HepG2 (cell line): ENCODE measurements around the gene RSPH9. TPM values are rescaled to one million over a fixed set of nuclear protein-coding genes. Genes with fewer than 3 reads are reported as not detected.

Experiments used
- AHR ChIP-seq: IDR thresholded peaks from 2 replicates; pipeline ENCODE4 v1.6.1; 2018; ENCODE audit warnings: missing genetic modification reagents, missing compliant biosample characterization
- DPF2 ChIP-seq: sonication (generic); formaldehyde crosslinking; IDR thresholded peaks from 2 replicates; pipeline ENCODE4 v1.4.0; 2020; ENCODE audit warnings: mild to moderate bottlenecking, low read depth, missing genetic modification reagents, borderline replicate concordance
- EED ChIP-seq: sonication (generic); formaldehyde crosslinking; IDR thresholded peaks from 2 replicates; pipeline ENCODE4 v1.5.0; 2020; ENCODE audit warnings: mild to moderate bottlenecking, missing genetic modification reagents
- FOXA1 ChIP-seq, 2 experiments: fragments of 450-650 bp in 1 of 2; sonication (generic) in 1 of 2; formaldehyde crosslinking in 1 of 2; IDR thresholded peaks; 2 replicates each; pipeline versions ENCODE4 v1.4.0 to v1.6.1; 2016 to 2020; ENCODE audit warnings: missing genetic modification reagents in 1 of 2
- KLF6 ChIP-seq: IDR thresholded peaks from 2 replicates; pipeline ENCODE4 v1.8.0; 2016; ENCODE audit warnings: missing biosample characterization, missing genetic modification reagents
- KMT2B ChIP-seq: IDR thresholded peaks from 2 replicates; pipeline ENCODE4 v1.6.1; 2016; ENCODE audit warnings: missing genetic modification reagents, missing compliant biosample characterization
- NBN ChIP-seq: fragments of 450-650 bp; conservative IDR thresholded peaks from 2 replicates; pipeline ENCODE4 v1.6.1; 2017
- NKX3-1 ChIP-seq: sonication (generic); formaldehyde crosslinking; IDR thresholded peaks from 2 replicates; pipeline ENCODE4 v1.5.0; 2020; ENCODE audit warnings: missing genetic modification reagents
- REPIN1 ChIP-seq: sonication (generic); formaldehyde crosslinking; IDR thresholded peaks from 2 replicates; pipeline ENCODE4 v1.8.0; 2022; ENCODE audit warnings: missing genetic modification reagents, low read depth, mild to moderate bottlenecking, borderline replicate concordance
- RFX5 ChIP-seq: IDR thresholded peaks from 2 replicates; pipeline ENCODE4 v1.6.1; 2011; ENCODE audit warnings: low read depth, low read length, improper control_type of control experiment
- RFXANK ChIP-seq: IDR thresholded peaks from 2 replicates; pipeline ENCODE4 v1.6.1; 2016
- ZNF282 ChIP-seq: fragments of 450-650 bp; IDR thresholded peaks from 2 replicates; pipeline ENCODE4 v1.6.1; 2018; ENCODE audit not compliant: partially characterized antibody
- ZSCAN30 ChIP-seq: sonication (generic); formaldehyde crosslinking; IDR thresholded peaks from 2 replicates; pipeline ENCODE4 v1.5.0; 2020; ENCODE audit warnings: mild to moderate bottlenecking, missing genetic modification reagents
- polyA plus RNA-seq, 8 experiments: library from polyadenylated mRNA; depleted of rRNA in 3 of 8; stranded (reverse) in 7 of 8; unstranded in 1 of 8; fragments of >200 nt; fragmentation: Illumina TruSeq in 4 of 8; extraction: Trizol in 4 of 8; gene quantifications; 2 replicates each; pipeline versions ENCODE4 v1.2.1 to v1.2.3, GENCODE V29; 2011 to 2016; ENCODE audit warnings: low read depth in 4 of 8, missing spikeins in 1 of 8, mixed read lengths in 1 of 8; ENCODE audit not compliant: insufficient read depth in 1 of 8
- total RNA-seq, 5 experiments: library from RNA; depleted of rRNA; stranded (reverse); fragments of >200 nt; fragmentation: Illumina TruSeq; extraction: Trizol; gene quantifications; 2 replicates each; pipeline ENCODE4 v1.2.3, GENCODE V29; 2016; ENCODE audit warnings: low read depth in 1 of 5
- TF ChIP-seq, protein P1 (sequence below): IDR thresholded peaks from 2 replicates; pipeline ENCODE4 v1.6.1; 2016
- TF ChIP-seq, protein P2 (sequence below): conservative IDR thresholded peaks from 2 replicates; pipeline ENCODE4 v1.6.1; 2018; ENCODE audit warnings: missing genetic modification reagents
- TF ChIP-seq, protein P3 (sequence below): sonication (generic); formaldehyde crosslinking; IDR thresholded peaks from 2 replicates; pipeline ENCODE4 v1.4.0; 2020; ENCODE audit warnings: missing genetic modification reagents
- TF ChIP-seq, protein P4 (sequence below): IDR thresholded peaks from 2 replicates; pipeline ENCODE4 v1.6.1; 2016; ENCODE audit warnings: low read depth, missing genetic modification reagents, missing compliant biosample characterization

The RSPH9 gene
- total and polyA plus RNA-seq, 2 of the 13 experiments (the other 11 are each of a cell fraction or from before 2014, with no cell fraction given): 0.04 TPM; not detected in 1

DNA sequence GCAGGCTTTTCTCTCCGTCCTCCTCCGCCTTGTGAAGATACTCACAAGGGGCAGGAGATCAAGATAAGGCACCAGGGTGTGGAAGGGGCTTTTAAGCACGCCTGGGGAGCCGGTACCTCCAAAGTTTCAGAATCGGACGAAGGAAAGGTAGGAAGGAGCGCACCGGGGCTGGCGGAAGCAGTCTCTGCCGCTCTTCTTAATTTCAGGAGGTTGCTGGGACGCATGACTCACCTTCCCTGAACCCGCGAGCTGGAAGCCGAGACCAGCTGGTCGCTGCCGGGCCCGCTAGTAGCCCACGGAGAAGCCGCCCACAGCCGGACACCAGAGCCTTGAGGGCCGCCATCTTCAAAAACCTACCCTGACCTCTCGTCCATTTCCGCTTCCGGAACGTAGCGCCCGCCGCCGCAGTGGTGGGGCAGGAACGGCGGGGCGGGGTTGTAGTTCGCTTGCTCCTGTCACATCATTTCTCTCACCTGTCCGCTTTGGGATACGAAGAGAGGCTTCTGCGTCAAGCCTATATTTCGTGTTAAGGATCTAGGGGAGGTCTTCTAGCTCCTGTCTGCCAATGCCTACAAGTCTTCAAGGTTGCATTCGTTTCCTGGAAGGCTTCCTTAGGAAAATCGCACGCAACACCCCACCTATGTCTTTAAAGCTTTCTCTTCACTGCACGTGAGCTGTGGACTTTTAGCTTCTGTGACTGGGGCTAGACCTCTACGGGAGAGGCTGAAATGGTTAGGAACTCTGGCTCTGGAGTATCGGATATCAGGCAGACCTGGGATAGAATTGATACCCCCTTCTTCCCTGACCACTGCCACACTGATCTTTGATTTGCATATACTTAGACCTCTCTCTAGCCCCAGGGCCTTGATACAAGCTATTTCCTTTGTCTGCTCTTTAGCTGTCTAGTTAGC is 42.9 kb downstream of the RSPH9 start, which contains the start of gene MRPS18A (continued):
- TF ChIP-seq ZNF282 (no peak), KLF6 (CRISPR knock-in tag) (peak; percentile 76), RFXANK (peak; percentile 60; the same call in 1 of the 2 replicates), EED (CRISPR knock-in tag) (no peak), NBN (no peak), RFX5 (no peak), NKX3-1 (CRISPR knock-in tag) (no peak), REPIN1 (CRISPR knock-in tag) (peak; percentile 41; the same call in 1 of the 2 replicates), KMT2B (CRISPR knock-in tag) (peak; percentile 95), ZSCAN30 (CRISPR knock-in tag) (no peak), DPF2 (no peak), FOXA1 (IDR thresholded peaks at IDR 0.05) (no peak), FOXA1 (CRISPR knock-in tag; IDR thresholded peaks at IDR 0.05) (0 out of 2 replicates have a peak, but pooled peaks have one; percentile 3), AHR (CRISPR knock-in tag) (peak; percentile 69; the same call in 1 of the 2 replicates)
- TF ChIP-seq, protein P1, sequence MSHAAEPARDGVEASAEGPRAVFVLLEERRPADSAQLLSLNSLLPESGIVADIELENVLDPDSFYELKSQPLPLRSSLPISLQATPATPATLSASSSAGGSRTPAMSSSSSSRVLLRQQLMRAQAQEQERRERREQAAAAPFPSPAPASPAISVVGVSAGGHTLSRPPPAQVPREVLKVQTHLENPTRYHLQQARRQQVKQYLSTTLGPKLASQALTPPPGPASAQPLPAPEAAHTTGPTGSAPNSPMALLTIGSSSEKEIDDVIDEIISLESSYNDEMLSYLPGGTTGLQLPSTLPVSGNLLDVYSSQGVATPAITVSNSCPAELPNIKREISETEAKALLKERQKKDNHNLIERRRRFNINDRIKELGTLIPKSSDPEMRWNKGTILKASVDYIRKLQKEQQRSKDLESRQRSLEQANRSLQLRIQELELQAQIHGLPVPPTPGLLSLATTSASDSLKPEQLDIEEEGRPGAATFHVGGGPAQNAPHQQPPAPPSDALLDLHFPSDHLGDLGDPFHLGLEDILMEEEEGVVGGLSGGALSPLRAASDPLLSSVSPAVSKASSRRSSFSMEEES (CRISPR knock-in tag): no peak
- TF ChIP-seq, protein P2, sequence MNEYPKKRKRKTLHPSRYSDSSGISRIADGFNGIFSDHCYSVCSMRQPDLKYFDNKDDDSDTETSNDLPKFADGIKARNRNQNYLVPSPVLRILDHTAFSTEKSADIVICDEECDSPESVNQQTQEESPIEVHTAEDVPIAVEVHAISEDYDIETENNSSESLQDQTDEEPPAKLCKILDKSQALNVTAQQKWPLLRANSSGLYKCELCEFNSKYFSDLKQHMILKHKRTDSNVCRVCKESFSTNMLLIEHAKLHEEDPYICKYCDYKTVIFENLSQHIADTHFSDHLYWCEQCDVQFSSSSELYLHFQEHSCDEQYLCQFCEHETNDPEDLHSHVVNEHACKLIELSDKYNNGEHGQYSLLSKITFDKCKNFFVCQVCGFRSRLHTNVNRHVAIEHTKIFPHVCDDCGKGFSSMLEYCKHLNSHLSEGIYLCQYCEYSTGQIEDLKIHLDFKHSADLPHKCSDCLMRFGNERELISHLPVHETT: peak; percentile 58; the same call in 1 of the 2 replicates
- TF ChIP-seq, protein P3, sequence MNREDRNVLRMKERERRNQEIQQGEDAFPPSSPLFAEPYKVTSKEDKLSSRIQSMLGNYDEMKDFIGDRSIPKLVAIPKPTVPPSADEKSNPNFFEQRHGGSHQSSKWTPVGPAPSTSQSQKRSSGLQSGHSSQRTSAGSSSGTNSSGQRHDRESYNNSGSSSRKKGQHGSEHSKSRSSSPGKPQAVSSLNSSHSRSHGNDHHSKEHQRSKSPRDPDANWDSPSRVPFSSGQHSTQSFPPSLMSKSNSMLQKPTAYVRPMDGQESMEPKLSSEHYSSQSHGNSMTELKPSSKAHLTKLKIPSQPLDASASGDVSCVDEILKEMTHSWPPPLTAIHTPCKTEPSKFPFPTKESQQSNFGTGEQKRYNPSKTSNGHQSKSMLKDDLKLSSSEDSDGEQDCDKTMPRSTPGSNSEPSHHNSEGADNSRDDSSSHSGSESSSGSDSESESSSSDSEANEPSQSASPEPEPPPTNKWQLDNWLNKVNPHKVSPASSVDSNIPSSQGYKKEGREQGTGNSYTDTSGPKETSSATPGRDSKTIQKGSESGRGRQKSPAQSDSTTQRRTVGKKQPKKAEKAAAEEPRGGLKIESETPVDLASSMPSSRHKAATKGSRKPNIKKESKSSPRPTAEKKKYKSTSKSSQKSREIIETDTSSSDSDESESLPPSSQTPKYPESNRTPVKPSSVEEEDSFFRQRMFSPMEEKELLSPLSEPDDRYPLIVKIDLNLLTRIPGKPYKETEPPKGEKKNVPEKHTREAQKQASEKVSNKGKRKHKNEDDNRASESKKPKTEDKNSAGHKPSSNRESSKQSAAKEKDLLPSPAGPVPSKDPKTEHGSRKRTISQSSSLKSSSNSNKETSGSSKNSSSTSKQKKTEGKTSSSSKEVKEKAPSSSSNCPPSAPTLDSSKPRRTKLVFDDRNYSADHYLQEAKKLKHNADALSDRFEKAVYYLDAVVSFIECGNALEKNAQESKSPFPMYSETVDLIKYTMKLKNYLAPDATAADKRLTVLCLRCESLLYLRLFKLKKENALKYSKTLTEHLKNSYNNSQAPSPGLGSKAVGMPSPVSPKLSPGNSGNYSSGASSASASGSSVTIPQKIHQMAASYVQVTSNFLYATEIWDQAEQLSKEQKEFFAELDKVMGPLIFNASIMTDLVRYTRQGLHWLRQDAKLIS: no peak; the same call in 1 of the 2 replicates
- TF ChIP-seq, protein P4, sequence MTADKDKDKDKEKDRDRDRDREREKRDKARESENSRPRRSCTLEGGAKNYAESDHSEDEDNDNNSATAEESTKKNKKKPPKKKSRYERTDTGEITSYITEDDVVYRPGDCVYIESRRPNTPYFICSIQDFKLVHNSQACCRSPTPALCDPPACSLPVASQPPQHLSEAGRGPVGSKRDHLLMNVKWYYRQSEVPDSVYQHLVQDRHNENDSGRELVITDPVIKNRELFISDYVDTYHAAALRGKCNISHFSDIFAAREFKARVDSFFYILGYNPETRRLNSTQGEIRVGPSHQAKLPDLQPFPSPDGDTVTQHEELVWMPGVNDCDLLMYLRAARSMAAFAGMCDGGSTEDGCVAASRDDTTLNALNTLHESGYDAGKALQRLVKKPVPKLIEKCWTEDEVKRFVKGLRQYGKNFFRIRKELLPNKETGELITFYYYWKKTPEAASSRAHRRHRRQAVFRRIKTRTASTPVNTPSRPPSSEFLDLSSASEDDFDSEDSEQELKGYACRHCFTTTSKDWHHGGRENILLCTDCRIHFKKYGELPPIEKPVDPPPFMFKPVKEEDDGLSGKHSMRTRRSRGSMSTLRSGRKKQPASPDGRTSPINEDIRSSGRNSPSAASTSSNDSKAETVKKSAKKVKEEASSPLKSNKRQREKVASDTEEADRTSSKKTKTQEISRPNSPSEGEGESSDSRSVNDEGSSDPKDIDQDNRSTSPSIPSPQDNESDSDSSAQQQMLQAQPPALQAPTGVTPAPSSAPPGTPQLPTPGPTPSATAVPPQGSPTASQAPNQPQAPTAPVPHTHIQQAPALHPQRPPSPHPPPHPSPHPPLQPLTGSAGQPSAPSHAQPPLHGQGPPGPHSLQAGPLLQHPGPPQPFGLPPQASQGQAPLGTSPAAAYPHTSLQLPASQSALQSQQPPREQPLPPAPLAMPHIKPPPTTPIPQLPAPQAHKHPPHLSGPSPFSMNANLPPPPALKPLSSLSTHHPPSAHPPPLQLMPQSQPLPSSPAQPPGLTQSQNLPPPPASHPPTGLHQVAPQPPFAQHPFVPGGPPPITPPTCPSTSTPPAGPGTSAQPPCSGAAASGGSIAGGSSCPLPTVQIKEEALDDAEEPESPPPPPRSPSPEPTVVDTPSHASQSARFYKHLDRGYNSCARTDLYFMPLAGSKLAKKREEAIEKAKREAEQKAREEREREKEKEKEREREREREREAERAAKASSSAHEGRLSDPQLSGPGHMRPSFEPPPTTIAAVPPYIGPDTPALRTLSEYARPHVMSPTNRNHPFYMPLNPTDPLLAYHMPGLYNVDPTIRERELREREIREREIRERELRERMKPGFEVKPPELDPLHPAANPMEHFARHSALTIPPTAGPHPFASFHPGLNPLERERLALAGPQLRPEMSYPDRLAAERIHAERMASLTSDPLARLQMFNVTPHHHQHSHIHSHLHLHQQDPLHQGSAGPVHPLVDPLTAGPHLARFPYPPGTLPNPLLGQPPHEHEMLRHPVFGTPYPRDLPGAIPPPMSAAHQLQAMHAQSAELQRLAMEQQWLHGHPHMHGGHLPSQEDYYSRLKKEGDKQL (CRISPR knock-in tag): no peak
